Activated naive CD4-positive, alpha-beta T cell treated with anti-CD3 and anti-CD28 coated beads for 36 hours (primary cell): ENCODE results near the gene TMEM183A. TPM values are rescaled to one million over a fixed set of nuclear protein-coding genes. Genes with fewer than 3 reads are reported as not detected.

Source experiments
- CTCF ChIA-PET: fragments of 350-600 bp; sonication (Branson Sonifier 250); formaldehyde crosslinking; loops from one replicate; lab custom pipeline; 2021; ENCODE audit warnings: antibody characterized with exemption; lab: Charles Lee
- DNase-seq: peaks from one replicate; pipeline ENCODE4 v3.0.0-alpha.2; 2020
- H3K27ac Mint-ChIP-seq: one replicate; pipeline ENCODE4 v1.8.0; 2021; ENCODE audit warnings: mild to moderate bottlenecking, mixed read lengths
- H3K27me3 Mint-ChIP-seq: one replicate; pipeline ENCODE4 v1.8.0; 2021; ENCODE audit warnings: low read depth, mixed read lengths
- H3K36me3 Mint-ChIP-seq: one replicate; pipeline ENCODE4 v1.8.0; 2021; ENCODE audit warnings: low read depth, mixed read lengths
- H3K4me1 Mint-ChIP-seq: one replicate; pipeline ENCODE4 v1.8.0; 2021; ENCODE audit warnings: low read depth, mixed read lengths
- H3K4me3 Mint-ChIP-seq: one replicate; pipeline ENCODE4 v1.8.0; 2021; ENCODE audit warnings: mild to moderate bottlenecking, moderate library complexity, mixed read lengths
- H3K9me3 Mint-ChIP-seq: one replicate; pipeline ENCODE4 v1.8.0; 2021; ENCODE audit warnings: mixed read lengths
- intact Hi-C: fragments of 100-400 bp; cut with micrococcal nuclease; formaldehyde crosslinking; loops from one replicate; pipeline ENCODE4 v1.15.1; 2023
- total RNA-seq, 2 experiments: library from RNA; stranded (reverse); gene quantifications; one replicate each; pipeline ENCODE4 v1.2.3, GENCODE V29; 2021

TMEM183A gene
- total RNA-seq, 2 experiments from 2014 or later, result 80.3 to 90.6 TPM

GRCh38 chr1:203035111-203036000 lies 28.2 kb downstream of the TMEM183A start:
- no peaks in the 10 kb centered on the region for H3K36me3 Mint-ChIP-seq
- no peak for DNase-seq
- CTCF ChIA-PET, result interaction anchor here (0.6 to 2.8 kb wide), 7 partner anchors 7 to 303 kb away, joined by 3 to 13 read pairs (median 6); partner anchors contain the start of gene PPFIA4
- no peak overlapping the region for H3K27ac Mint-ChIP-seq
- no peaks in the 10 kb centered on the region for H3K4me1 Mint-ChIP-seq
- H3K27me3 Mint-ChIP-seq, result peaks cover 2% of the 10 kb centered on the region
- no peak overlapping the region for H3K4me3 Mint-ChIP-seq
- no peaks in the 10 kb centered on the region for H3K9me3 Mint-ChIP-seq
- intact Hi-C loops, result loop anchor here (5.0 kb wide), 1 partner anchor 302 kb away; no protein-coding TSS in a partner anchor

- DNase-seq, result no peak
- no peak overlapping the region for H3K27ac Mint-ChIP-seq
- no peak overlapping the region for H3K4me3 Mint-ChIP-seq
- no peaks in the 10 kb centered on the region for H3K4me1 Mint-ChIP-seq
- intact Hi-C loops, result loop anchor here (5.0 kb wide), 1 partner anchor 301 kb away; no protein-coding TSS in a partner anchor
- CTCF ChIA-PET, result interaction anchor here (0.6 to 2.8 kb wide), 6 partner anchors 8 to 234 kb away, joined by 3 to 13 read pairs (median 6); no protein-coding TSS in a partner anchor
- H3K9me3 Mint-ChIP-seq, result no peaks in the 10 kb centered on the region
- H3K27me3 Mint-ChIP-seq, result peaks cover 2% of the 10 kb centered on the region
- H3K36me3 Mint-ChIP-seq, result no peaks in the 10 kb centered on the region
Observed at GRCh38 chr1:203036135-203036534, 29.0 kb downstream of the TMEM183A start.

- intact Hi-C loops, result loop anchor here (5.0 kb wide), 1 partner anchor 301 kb away; no protein-coding TSS in a partner anchor
- H3K27me3 Mint-ChIP-seq, result peaks cover 2% of the 10 kb centered on the region
- no peak for DNase-seq
- H3K4me3 Mint-ChIP-seq, result no peak overlapping the region
- CTCF ChIA-PET, result interaction anchor here (1.3 to 2.8 kb wide), 4 partner anchors 8 to 234 kb away, joined by 4 to 13 read pairs (median 8); no protein-coding TSS in a partner anchor
- no peaks in the 10 kb centered on the region for H3K4me1 Mint-ChIP-seq
- no peaks in the 10 kb centered on the region for H3K9me3 Mint-ChIP-seq
- H3K36me3 Mint-ChIP-seq, result no peaks in the 10 kb centered on the region
- H3K27ac Mint-ChIP-seq, result no peak overlapping the region
Observed at GRCh38 chr1:203036537-203036936, 29.4 kb downstream of the TMEM183A start.

GRCh38 chr1:203037509-203038190 lies 30.5 kb downstream of the TMEM183A start:
- CTCF ChIA-PET, result interaction anchor here (1.3 to 5.7 kb wide), 3 partner anchors 178 to 233 kb away, joined by 4 to 100 read pairs (median 13); no protein-coding TSS in a partner anchor
- H3K27me3 Mint-ChIP-seq, result peaks cover 2% of the 10 kb centered on the region
- H3K4me1 Mint-ChIP-seq, result no peaks in the 10 kb centered on the region
- intact Hi-C loops, result loop anchor here (5.0 kb wide), 1 partner anchor 300 kb away; no protein-coding TSS in a partner anchor
- H3K36me3 Mint-ChIP-seq, result no peaks in the 10 kb centered on the region
- H3K27ac Mint-ChIP-seq, result no peak overlapping the region
- H3K9me3 Mint-ChIP-seq, result no peaks in the 10 kb centered on the region
- no peak for DNase-seq
- no peak overlapping the region for H3K4me3 Mint-ChIP-seq

- Mint-ChIP-seq H3K9me3 (no peaks in the 10 kb centered on the region), H3K4me1 (no peaks in the 10 kb centered on the region), H3K27me3 (peaks cover 2% of the 10 kb centered on the region), H3K4me3 (no peak overlapping the region), H3K27ac (no peak overlapping the region), H3K36me3 (no peaks in the 10 kb centered on the region)
- intact Hi-C loops, result loop anchor here (5.0 kb wide), 1 partner anchor 299 kb away; no protein-coding TSS in a partner anchor
- CTCF ChIA-PET, result interaction anchor here (0.6 to 5.9 kb wide), 9 partner anchors 11 to 353 kb away, joined by 3 to 100 read pairs (median 9); partner anchors contain the start of gene PPFIA4
- no peak for DNase-seq
Observed at GRCh38 chr1:203038217-203038741, 31.1 kb downstream of the TMEM183A start.

GRCh38 chr1:203038891-203039608 lies 31.9 kb downstream of the TMEM183A start:
- intact Hi-C loops, result loop anchor here (1.0 to 5.0 kb wide), 4 partner anchors 133 to 298 kb away; no protein-coding TSS in a partner anchor

GRCh38 chr1:203039609-203040512 lies 32.7 kb downstream of the TMEM183A start:
- no peak overlapping the region for H3K4me3 Mint-ChIP-seq
- H3K4me1 Mint-ChIP-seq, result no peaks in the 10 kb centered on the region
- H3K36me3 Mint-ChIP-seq, result no peaks in the 10 kb centered on the region
- intact Hi-C loops, result loop anchor here (1.0 to 5.0 kb wide), 4 partner anchors 132 to 297 kb away; no protein-coding TSS in a partner anchor
- peaks cover 2% of the 10 kb centered on the region for H3K27me3 Mint-ChIP-seq
- CTCF ChIA-PET, result interaction anchor here (0.5 to 5.9 kb wide), 47 partner anchors 9 to 774 kb away, joined by 3 to 100 read pairs (median 4); partner anchors contain the start of genes MYBPH and PPFIA4
- DNase-seq, result peak; percentile 24
- H3K27ac Mint-ChIP-seq, result no peak overlapping the region
- no peaks in the 10 kb centered on the region for H3K9me3 Mint-ChIP-seq

More at GRCh38 chr1:203038891-203039608, 31.9 kb downstream of the TMEM183A start:
- CTCF ChIA-PET, result interaction anchor here (0.5 to 5.9 kb wide), 41 partner anchors 10 to 775 kb away, joined by 3 to 100 read pairs (median 5); partner anchors contain the start of genes MYBPH, MYOG and PPFIA4
- Mint-ChIP-seq H3K27ac (no peak overlapping the region), H3K27me3 (peaks cover 2% of the 10 kb centered on the region), H3K36me3 (no peaks in the 10 kb centered on the region), H3K4me1 (no peaks in the 10 kb centered on the region), H3K4me3 (no peak overlapping the region), H3K9me3 (no peaks in the 10 kb centered on the region)
- DNase-seq, result peak; percentile 82

- Mint-ChIP-seq H3K4me3 (no peak overlapping the region), H3K27ac (no peak overlapping the region), H3K4me1 (no peaks in the 10 kb centered on the region), H3K9me3 (no peaks in the 10 kb centered on the region), H3K36me3 (no peaks in the 10 kb centered on the region), H3K27me3 (peaks cover 2% of the 10 kb centered on the region)
- no peak for DNase-seq
- CTCF ChIA-PET, result interaction anchor here (0.6 to 5.9 kb wide), 24 partner anchors 8 to 348 kb away, joined by 3 to 100 read pairs (median 6); partner anchors contain the start of gene PPFIA4
- intact Hi-C loops, result no loop called here
Observed at GRCh38 chr1:203040513-203041275, 33.5 kb downstream of the TMEM183A start.

- intact Hi-C loops, result no loop called here
- DNase-seq, result no peak
- Mint-ChIP-seq H3K4me1 (no peaks in the 10 kb centered on the region), H3K36me3 (no peaks in the 10 kb centered on the region), H3K27ac (no peak overlapping the region), H3K27me3 (peaks cover 2% of the 10 kb centered on the region), H3K4me3 (no peak overlapping the region), H3K9me3 (no peaks in the 10 kb centered on the region)
- CTCF ChIA-PET, result interaction anchor here (1.2 to 5.9 kb wide), 10 partner anchors 11 to 228 kb away, joined by 3 to 100 read pairs (median 8); partner anchors contain the start of gene PPFIA4
Observed at GRCh38 chr1:203041351-203041932, 34.3 kb downstream of the TMEM183A start.
